ENCODE data around the gene IFI30. TPM values are rescaled to one million over a fixed set of nuclear protein-coding genes. Genes with fewer than 3 reads are reported as not detected.

Gene IFI30
- total RNA-seq, 2 donors from 2014 or later = 47.1 to 95.2 TPM

DNA sequence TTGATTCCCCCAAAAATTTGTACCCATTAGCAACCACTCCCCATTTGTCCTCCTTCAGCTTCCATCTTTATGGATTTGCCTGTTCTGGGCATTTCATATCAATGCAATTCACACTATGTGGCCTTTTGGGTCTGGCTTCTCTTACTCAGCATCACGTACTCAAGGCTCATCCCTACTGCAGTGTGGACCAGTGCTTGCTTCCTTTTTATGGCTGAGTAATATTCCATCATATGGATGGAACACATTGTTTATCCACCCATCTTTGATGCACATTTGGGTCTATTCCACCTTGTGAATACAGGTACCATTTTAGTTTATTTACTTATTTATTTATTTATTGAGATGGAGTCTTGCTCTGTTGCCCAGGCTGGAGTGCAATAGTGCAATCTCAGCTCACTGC lies 33.1 kb upstream of the IFI30 start:
- TF ChIP-seq, protein P1, sequence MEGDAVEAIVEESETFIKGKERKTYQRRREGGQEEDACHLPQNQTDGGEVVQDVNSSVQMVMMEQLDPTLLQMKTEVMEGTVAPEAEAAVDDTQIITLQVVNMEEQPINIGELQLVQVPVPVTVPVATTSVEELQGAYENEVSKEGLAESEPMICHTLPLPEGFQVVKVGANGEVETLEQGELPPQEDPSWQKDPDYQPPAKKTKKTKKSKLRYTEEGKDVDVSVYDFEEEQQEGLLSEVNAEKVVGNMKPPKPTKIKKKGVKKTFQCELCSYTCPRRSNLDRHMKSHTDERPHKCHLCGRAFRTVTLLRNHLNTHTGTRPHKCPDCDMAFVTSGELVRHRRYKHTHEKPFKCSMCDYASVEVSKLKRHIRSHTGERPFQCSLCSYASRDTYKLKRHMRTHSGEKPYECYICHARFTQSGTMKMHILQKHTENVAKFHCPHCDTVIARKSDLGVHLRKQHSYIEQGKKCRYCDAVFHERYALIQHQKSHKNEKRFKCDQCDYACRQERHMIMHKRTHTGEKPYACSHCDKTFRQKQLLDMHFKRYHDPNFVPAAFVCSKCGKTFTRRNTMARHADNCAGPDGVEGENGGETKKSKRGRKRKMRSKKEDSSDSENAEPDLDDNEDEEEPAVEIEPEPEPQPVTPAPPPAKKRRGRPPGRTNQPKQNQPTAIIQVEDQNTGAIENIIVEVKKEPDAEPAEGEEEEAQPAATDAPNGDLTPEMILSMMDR (IDR thresholded peaks at IDR 0.05) = no peak
- Histone ChIP-seq H3K27ac (no peak overlapping the region), H3K4me3 (no peak overlapping the region), H3K4me1 (no peaks in the 10 kb centered on the region), H3K9me3 (no peaks in the 10 kb centered on the region), H3K9ac (ENCODE audit: low read depth in 2 of 2, low read length in 2 of 2) (no peak overlapping the region), H3K27me3 (no peaks in the 10 kb centered on the region), H3K36me3 (peaks cover 11% of the 10 kb centered on the region)
- DNase-seq = no peak
- intact Hi-C loops (cut with DNase I) = no loop called here

DNA sequence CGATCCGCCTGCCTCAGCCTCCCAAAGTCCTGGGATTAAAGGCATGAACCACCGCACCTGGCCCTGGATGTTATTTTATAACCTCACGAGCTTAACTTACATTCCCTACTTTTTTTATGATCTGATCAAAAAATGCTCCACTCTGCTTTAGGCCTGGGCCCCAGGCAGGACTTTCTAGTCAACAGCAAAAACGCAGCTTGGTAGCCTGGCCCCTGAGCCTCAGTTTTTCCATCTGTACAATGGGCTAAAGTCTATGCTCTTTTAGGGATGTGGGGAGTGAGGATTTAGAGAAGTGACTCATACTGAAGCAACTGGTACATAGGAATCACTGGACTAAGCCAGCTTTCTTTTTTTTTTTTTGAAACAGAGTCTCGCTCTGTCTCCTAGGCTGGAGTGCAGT lies 32.6 kb upstream of the IFI30 start:
- Histone ChIP-seq H3K27ac (no peak overlapping the region), H3K36me3 (peaks cover 11% of the 10 kb centered on the region), H3K9ac (ENCODE audit: low read depth in 2 of 2, low read length in 2 of 2) (no peak overlapping the region), H3K27me3 (no peaks in the 10 kb centered on the region), H3K4me3 (no peak overlapping the region), H3K9me3 (no peaks in the 10 kb centered on the region), H3K4me1 (no peaks in the 10 kb centered on the region)
- TF ChIP-seq, protein P1 (IDR thresholded peaks at IDR 0.05) = no peak
- intact Hi-C loops (cut with DNase I) = no loop called here
- DNase-seq = no peak

DNA sequence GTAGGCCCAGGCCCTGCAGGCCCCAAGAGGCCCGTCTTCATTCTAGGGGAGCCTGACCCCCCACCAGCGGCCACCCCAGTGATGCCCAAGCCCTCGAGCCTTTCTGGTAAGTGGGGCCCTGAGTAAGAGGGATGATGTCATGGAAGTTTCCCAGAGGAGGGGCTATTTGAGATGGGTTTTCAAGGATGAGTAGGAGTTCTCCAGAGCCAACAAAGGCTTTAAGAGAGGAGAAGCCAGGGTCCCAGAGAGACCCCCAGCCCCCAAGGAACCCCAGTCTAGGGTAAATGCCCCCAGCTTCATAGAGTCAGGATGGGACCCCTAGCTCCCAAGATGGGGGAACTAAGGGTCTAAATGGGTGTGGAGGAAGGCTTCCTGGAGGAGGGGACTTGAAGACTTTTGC lies 29.7 kb upstream of the IFI30 start:
- intact Hi-C loops (cut with DNase I) = no loop called here
- TF ChIP-seq, protein P1 (IDR thresholded peaks at IDR 0.05) = no peak
- H3K36me3 ChIP-seq = peaks cover 11% of the 10 kb centered on the region

DNA sequence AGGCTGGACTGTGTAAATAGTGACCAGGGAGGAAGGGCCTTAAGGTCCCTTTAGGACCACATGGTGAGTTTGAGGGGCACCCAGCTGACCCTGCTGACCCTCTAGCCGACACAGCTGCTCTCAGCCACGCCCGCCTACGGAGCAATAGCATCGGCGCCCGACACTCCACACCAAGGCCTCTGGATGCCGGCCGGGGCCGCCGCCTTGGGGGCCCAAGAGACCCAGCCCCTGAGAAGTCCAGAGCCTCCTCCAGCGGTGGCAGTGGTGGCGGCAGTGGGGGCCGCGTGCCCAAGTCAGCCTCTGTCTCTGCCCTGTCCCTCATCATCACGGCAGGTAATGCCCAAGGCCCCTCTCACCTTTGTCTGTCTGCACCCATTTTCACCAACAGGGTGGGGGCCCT lies 29.3 kb upstream of the IFI30 start:
- Histone ChIP-seq H3K9me3 (no peaks in the 10 kb centered on the region), H3K4me1 (no peaks in the 10 kb centered on the region), H3K27me3 (no peaks in the 10 kb centered on the region), H3K27ac (no peak overlapping the region), H3K9ac (ENCODE audit: low read depth in 2 of 2, low read length in 2 of 2) (no peak overlapping the region), H3K36me3 (peaks cover 11% of the 10 kb centered on the region), H3K4me3 (no peak overlapping the region)
- TF ChIP-seq, protein P1 (IDR thresholded peaks at IDR 0.05) = no peak
- no peak for DNase-seq
- intact Hi-C loops (cut with DNase I) = no loop called here

More for the DNA sequence above, 29.7 kb upstream of the IFI30 start:
- Histone ChIP-seq H3K27me3 (no peaks in the 10 kb centered on the region), H3K4me3 (no peak overlapping the region), H3K4me1 (no peaks in the 10 kb centered on the region), H3K27ac (no peak overlapping the region), H3K9ac (ENCODE audit: low read depth in 2 of 2, low read length in 2 of 2) (no peak overlapping the region), H3K9me3 (no peaks in the 10 kb centered on the region)
- DNase-seq = no peak

DNA sequence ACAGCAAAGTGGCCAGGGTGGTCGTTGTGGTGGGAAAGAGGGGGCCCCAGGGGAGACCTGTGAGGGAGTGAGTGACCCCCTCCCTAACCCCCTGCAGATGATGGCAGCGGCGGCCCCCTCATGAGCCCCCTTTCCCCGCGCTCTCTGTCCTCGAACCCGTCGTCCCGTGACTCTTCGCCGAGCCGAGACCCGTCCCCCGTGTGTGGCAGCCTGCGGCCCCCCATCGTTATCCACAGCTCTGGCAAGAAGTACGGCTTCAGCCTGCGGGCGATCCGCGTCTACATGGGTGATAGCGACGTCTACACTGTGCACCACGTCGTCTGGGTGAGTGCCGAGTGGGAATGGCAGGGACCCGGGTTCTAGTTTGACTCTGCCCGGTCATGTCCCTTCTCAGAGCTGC lies 28.7 kb upstream of the IFI30 start:
- TF ChIP-seq, protein P1 (IDR thresholded peaks at IDR 0.05) = no peak
- no peaks in the 10 kb centered on the region for H3K9me3 ChIP-seq
- intact Hi-C loops (cut with DNase I) = no loop called here
- H3K9ac ChIP-seq (ENCODE audit: low read depth in 2 of 2, low read length in 2 of 2) = no peak overlapping the region
- H3K4me3 ChIP-seq = no peak overlapping the region
- H3K27me3 ChIP-seq = no peaks in the 10 kb centered on the region
- H3K27ac ChIP-seq = no peak overlapping the region
- H3K4me1 ChIP-seq = no peaks in the 10 kb centered on the region
- DNase-seq = no peak
- peaks cover 11% of the 10 kb centered on the region for H3K36me3 ChIP-seq

All from colonic mucosa (tissue), 4 donors.